Measurements from ENCODE around the gene RNGTT.

Gene RNGTT

DNA sequence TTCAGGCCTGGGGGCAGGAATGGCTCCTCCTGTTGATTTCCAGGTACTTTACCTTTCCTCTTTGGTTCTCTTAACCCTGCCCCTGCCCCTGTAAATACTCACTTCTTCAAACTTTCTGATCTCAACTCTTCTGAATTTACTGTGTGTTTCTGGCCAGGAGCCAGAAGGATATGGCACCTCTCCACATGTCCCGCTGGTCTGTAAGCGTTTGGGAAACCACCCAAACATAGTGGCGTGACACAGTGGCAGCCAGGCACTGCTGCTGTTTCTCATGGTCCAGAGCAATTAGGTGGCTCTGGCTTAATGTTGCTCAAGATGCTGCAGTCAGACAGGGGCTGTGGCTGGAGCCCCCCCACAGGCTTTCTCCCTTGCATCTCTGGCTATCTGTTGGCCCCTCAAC, 374.5 kb downstream of the RNGTT start:
- no peak for DNase-seq (ENCODE audit: low read depth in 2 of 2)

DNA sequence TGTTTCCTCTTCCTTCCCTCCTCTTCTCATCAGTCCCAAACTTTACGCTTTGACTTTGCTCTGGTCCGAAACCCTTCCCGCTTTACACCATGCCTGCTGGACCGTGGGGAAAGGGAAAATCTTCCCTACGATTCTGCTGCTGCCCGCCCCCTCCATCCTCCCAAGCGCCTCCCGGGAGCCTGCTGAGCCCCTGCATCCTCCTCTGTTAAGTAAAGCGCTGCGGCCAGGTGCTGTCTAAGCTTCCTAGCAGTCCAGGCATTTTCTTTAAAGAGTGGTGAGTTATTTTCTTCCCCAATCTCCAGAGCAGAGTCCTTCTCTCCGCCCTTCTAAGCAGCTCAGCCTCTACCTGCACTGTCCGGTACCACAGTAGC, 376.3 kb downstream of the RNGTT start:
- DNase-seq (ENCODE audit: low read depth in 2 of 2), result no peak

DNA sequence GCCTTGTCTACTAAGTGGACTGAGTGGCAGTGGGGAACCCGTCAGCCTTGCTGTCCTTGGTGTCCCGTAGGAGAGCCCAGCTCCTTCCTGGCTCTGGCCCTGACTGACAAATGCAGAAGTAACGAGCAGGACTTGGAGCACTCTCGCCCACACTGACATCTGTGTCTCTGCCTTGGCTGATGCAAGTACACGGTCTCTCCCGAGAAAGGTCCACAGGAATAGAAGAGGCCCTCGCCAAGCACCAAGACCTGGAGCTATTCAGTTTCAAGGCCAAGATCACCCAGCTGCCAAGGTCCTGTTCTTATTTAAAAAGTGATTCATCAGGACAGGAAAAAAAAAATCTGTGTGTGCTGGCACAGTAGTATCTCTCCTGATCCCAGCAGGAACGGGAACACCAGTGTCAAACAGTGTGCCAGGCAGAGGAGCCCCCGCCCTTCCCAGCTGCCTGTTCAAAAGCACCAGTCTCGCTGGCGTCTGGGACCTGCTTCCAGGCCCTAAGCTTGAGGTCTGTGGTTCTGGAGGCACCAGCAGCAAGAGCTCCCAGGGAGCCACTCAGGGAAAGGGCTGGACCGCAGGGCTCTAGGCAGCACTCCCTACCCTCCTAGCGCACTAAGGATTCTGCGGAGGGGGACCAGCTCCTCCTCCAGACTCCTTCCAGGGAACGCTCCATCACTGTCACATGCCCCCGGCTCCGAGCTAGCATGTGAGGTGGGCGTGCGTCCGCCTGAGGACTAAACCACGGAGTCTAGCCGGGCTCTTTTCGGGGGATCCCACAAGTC, 376.9 kb downstream of the RNGTT start:
- no peak for DNase-seq (ENCODE audit: low read depth in 2 of 2)

DNA sequence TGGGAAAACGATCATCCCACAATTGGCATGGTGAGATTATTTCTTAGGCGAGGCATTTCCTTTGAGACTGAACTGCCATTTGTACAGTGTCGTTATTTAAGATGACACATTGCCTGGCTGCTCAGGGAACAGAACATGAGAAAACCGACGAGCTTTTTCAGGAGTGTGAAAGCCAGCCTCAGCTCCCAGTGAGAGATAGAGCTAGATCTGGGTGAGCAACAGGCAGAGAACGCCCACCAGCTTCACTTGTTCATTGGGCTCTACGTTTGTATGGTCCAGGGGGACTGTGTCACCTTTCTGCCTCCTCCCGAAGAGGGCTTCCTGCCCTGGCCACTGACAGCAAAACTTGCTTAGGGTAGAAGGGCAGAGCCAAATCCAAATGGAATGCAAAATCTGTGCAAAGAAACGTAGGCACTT, 378.1 kb downstream of the RNGTT start:
- DNase-seq (ENCODE audit: low read depth in 2 of 2), result no peak

DNA sequence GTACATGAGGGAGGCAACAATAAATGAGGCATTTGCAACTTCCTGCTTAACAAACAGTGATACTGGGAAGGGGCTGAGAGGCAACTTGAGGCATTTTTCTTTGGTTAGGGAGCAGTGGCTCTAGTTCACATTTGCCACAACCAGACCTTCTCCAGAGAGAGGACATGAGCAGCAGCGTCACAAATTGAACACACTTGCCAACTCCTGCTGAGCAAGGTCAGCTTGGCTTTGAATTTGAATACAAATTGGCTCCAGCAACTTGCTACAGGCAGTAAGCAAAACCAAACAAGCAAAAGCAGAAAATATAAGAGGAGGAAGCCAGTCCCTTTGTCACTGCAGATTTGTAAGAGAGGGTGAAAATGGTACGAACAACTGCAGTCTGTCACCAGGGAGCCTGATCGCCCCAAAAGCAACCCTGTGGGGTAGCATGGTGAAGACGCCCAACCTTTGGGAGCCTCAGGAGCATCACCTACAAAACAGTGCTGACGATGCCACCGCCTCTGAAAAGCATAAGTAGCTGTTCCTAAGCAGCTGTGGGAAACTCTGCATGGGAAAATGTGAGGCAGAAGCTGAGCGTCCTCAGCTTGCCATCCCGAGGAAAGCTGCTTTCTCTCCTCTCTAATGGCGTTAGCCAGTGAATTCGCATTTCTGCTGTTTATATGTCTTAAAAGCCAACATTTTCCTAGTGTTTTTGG, 378.7 kb downstream of the RNGTT start:
- no peak for DNase-seq (ENCODE audit: low read depth in 2 of 2)

DNA sequence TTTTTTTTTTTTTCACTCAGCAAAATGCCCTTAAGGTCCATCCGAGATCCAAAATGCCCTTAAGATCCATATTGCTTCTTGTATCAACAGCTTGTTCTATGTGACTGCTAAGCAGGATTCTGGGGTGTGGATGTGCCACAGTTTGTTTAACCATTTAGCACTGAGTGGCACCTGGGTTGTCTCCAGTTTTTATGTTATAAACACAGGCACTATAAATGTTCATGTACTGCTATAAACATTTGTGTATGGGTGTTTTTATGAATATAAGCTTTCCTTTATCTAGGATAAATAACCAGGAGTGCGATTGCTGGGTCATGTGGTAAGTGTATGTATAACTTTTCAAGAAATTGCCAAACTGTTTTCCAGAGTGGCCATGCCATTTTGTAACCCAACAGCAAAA, 386.0 kb downstream of the RNGTT start:
- no peak for DNase-seq (ENCODE audit: low read depth in 2 of 2)

DNA sequence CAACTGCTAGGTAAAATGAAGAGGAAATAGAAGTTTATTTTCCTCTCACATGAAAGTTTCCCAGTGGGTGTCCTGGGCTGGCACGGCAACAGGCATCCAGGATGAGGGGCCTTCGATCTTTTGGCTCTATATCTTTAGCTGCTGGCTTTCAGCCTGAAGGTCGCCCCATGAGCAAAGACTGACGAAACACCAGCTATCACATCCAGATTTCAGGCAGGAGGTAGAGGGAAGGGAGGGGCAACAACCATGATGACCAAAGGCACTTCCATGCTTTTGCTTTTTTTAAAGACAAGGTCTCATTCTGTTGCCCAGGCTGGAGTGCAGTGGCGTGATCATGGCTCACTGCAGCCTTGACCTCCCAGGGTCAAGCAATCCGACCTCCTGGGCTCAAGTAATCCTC, 387.9 kb downstream of the RNGTT start:
- no peak for DNase-seq (ENCODE audit: low read depth in 2 of 2)

DNA sequence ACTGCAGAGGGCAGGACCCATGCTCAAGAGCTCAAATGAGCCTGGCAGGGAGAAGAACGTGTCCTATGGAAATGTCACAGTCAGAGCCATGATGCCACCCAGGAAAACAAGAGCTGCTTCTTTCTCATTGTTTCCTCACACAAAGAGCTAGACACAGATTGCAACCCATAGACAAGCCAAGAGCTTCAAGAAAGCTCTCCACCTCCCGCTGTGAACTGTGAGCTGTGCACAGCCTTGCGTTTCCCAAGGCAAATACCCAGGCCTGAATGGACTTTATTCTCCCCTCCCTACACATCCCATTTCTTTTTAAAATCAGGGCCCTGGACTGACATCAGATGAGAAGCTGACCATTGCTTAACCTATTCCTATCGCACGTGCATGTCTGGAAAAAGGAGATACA, 388.8 kb downstream of the RNGTT start:
- DNase-seq (ENCODE audit: low read depth in 2 of 2), result no peak

DNA sequence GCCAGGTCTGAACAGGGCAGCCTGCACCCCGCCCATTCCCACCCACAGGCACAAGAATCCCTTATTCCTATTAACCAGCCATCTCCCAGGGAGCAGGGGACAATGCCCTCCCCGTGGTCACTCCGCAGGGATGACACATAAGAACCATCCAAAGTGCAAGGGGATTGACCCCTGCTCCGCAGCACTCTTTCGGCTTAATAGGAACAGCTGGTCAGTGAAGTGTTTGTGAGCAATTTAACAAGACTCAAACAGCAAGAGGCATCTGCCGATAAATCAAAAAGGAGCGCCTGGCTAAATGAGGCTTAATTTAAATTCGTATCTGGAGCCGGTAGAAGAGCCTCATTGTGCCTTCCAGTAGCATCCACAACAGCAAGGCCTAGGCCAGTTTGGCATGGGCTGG, 389.4 kb downstream of the RNGTT start:
- no peak for DNase-seq (ENCODE audit: low read depth in 2 of 2)

DNA sequence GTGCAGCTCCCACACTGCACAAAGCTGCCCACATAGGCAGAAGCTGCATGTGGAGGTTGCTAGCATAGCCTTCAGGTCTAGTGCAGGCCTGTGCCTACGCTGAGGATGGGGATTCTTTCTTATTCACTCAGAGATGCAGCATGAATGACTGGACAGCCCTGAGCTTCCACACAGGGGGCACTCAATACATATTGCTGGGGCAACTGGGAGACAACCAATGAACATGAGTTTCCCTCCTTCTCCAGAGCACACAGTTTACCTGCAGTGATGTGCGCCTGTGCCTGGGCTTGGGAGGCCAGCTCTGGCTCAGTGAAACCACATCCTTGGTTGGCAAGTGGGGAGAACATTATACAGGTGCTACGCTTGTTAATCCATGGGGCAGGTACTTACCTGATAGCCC, 389.9 kb downstream of the RNGTT start:
- DNase-seq (ENCODE audit: low read depth in 2 of 2), result no peak

DNA sequence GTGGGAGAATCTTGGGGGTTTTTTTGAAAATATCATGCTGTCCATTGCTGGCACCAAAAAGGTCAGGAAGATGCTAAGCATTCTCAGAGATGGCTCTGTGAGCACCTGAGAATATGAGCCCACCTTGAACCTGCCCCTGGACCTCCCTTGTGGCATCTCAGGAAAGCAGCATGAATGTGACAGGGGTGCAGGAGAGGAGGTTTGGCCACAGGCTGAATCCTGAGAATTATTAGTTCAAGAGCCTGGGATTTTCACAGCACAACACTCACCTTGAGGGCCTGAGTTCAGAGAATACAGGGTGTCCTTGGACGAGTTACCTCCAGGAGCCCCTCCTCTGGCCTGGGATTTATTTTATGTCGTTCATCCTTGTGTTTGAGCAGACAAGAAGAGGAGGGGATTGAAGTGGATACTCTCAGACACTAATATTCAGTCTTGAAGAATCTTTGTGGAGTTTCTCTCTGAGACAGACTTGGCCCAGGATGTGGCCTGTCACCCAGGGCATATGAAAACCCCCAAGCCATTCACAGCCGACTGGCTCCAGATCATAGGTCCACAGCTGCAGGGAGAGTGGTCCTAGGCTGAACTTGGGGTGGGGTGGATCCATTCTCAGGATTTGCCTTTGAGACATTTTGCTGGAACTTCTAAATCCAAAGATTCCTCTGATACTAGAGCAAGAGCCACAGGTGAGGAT, 390.8 kb downstream of the RNGTT start:
- DNase-seq (ENCODE audit: low read depth in 2 of 2), result no peak

DNA sequence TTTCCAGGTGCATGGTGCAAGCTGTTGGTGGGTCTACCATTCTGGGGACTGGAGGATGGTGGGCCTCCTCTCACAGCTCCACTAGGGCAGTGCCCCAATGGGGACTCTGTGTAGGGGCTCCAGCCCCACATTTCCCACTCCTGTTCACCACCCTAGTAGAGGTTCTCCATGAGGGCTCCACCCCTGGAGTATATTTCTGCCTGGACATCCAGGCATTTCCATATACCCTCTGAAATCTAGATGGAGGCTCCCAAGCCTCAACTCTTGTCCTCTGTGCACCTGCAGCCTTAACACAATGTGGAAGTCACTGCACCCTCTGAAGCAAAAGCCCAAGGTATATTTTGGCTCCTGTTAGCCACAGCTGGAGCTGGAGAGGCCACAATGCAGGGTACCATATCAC, 393.5 kb downstream of the RNGTT start:
- no peak for DNase-seq (ENCODE audit: low read depth in 2 of 2)

DNA sequence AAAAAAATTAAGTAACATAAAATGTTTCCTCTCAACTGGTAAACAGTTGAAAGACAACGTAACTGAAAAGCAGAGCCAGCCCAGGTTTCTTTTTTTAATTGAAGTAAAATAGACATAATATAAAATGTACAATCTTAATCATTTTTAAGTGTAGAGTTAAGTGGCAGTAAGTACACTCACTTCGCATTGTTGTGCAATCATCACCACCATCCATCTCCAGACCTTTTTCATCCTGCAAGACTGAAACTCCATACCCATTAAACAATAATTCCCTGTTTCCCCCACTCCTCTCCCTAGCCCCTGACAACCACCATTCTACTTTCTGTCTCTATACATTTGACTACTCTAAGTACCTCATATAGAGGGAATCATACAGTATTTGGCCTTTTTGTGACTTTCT, 395.7 kb downstream of the RNGTT start:
- DNase-seq (ENCODE audit: low read depth in 2 of 2), result no peak

DNA sequence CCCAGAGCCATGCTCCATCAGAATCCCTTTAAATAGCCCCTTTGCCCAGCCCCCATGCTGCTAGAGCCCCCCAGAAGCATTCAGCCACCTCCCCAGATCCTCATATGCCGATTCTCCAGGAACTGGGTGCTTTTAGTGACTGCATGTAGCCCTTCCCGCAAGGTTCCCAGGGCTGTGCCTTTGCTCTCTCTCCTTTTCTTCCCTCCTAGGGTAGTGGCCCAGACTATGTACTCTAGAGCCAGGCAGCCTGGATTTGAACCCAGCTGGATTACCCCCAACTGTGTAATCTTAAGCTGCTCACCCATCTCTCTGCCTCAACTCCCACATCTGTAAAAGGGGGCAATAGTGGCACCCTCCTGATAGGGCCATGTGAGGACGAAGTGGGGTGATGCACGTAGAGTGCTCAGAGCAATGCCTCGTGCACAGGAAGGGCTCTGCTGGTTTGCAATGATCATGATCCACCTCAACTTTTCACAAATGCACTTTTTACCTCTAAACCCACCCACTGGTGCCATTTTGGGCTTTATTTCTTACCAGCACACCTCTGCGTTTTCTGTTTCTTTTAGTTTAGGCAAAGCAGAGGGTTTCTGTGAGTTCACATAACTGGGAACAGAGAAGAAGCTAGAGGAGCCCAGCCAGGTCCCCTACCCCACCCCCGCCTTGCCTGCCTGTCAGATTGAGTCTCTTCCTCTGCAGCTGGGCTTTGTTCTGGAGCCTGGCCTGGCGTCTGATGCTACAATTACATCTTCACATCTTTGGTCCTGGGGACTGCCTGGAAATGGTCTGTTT, 396.5 kb downstream of the RNGTT start:
- DNase-seq (ENCODE audit: low read depth in 2 of 2), result no peak

DNA sequence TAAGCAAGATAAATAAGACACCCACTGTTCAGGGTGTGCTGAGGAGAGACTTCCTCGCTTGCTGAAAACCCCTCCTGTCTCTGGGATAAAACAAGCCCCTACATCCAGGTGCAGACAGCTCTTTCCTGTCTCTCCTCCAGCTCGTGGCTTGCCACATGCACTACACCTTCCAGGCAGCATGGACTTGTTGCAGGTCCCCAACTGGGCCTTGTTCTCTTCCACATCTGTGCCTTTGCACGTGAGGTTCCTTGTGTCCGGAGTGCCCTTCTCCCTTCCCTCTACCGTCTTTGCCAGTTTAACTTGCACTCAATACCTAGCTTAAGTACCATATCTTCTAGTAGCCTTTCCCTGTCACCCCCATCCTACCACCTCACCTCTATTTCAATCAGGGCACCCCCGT, 397.6 kb downstream of the RNGTT start:
- no peak for DNase-seq (ENCODE audit: low read depth in 2 of 2)

DNA sequence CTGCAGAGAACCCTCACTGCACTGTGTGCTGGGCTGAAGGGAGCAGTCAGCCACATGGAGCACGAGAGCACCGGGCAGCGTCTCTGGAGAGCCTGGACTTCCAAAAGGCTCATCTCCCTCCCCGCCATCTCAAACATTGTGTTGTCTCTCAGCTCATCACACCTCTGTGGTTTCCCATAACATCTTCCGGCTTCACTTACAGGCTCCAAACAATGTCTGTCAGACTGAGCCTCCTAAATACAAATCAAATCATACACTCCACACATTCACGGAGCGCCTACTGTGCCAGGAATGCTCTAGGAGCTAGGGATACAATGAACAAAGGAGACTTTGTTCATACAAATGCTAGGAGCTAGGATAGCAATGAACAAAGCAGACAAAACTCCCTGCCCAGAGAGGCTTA, 398.0 kb downstream of the RNGTT start:
- no peak for DNase-seq (ENCODE audit: low read depth in 2 of 2)

DNA sequence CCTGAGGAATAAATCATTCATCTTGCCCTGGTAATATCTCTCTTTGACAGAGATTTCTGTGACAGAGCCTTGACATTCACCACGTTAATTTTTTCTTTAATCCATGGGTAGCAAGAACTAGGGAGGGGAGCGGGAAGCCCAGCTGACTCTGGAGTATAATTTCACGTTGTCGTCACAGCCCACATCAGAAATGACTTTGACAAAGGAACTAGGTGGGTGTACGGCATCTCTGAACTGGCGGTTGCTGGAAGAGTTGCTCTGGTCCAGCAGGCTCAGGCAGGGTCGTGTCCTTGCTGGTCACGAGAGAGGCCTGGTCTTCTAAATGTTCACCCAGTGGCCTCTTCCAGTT, 400.2 kb downstream of the RNGTT start:
- no peak for DNase-seq (ENCODE audit: low read depth in 2 of 2)

DNA sequence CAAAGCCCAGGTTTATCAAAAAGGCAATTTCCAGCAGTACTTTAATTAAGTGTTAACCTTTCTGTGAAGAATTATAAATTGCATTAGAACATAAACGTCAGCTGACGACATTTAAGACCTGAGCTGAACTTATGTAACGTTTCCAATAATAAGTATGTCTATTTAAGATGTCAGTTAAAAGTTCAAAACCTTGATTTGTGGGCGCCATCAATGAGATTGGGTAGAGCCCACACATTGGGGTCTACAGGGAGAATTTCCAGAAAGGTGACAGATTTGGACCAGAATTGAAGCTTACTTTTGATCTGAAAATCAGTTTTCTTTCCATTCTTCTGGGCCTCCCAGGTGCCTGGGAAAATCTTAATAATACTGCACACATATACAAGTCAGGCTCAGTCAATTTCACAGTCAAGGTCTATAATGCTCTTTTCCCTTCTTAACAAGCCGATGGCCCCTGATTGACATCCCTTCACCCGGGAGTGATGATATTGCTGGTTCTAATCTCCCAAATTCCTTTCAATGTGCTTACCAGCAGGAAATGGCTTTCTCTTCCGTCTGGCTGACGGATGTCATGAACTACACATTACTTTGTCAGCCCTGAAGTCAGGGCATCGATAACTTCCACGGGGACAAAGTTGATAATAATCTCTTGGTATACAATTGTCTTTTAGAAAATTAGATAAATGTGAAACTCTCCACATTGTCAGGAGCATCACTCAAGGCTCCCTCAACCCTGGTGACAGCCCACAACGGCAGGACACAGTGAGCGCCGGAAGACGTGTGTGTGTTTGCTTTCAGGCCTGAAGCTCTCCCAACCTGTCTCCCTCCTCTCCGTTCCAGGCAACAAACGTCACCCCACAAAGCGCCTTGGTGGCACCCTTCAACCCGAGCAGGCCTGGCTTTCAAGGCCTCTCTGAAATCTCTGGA, 400.8 kb downstream of the RNGTT start:
- no peak for DNase-seq (ENCODE audit: low read depth in 2 of 2)

DNA sequence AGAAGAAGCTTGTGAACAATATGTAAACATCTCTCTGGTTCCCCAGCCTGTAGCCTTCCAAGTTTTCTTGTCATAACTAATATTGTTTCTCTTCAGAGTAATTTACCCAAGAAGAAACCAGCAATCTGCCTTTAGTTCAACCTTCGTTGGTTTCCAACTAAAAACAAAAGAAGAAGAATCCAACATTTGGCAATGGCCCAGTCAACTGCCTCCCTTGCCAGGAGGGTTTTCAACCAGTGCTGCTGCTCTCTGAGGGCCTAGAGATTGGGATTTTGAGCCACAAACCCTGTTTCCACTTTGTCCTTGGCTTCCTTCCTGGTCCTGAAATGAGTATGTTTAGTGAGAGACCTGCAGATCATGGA, 401.5 kb downstream of the RNGTT start:
- DNase-seq (ENCODE audit: low read depth in 2 of 2), result no peak

DNA sequence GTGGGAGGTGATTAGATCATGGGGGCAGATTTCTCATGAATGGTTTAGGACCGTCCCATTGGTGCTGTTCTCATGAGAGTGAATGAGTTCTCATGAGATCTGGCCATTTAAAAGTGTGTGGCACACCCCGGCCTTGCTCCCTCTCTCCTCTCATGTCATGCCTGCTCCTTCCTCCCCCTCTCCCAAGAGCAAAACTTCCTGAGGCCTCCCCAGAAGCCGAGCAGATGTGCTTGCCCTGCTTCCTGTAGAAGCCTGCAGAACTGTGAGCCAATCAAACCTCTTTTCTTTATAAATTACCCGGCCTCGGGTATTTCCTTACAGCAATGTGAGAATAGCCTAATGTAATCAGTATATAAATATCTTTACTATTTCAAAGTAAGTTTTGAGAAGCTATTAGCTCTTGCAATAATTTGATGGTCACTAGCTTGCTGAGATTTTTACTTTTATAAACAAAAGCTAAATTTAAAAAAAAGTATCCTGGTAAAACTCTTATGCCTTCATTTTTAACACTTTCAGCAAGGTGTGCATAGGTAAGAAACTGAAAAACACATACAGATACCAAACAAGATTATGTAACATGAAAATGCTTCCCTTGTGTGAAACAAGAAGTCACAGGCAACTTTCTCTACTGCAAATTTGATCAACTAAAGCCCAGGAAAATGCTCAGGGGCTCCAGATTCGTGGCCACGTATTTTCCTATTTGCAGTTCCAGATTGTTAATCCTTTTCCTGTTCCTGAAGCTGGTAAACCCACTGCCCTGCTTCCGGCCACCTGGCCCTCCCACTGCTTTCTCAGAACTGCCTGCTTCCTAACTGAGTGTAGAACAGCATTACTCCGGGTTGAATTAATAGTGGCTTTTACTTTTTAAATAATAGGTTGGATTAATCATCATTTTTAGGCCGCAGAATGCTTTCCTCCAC, 402.1 kb downstream of the RNGTT start:
- DNase-seq (ENCODE audit: low read depth in 2 of 2), result no peak
